A673 (cell line): ENCODE measurements around the gene TLE3. TPM values are rescaled to one million over a fixed set of nuclear protein-coding genes. Genes with fewer than 3 reads are reported as not detected.

ENCODE experiments used
- BruUV-seq: library from RNA; stranded (reverse); fragments of 400-500 nt; replicated peaks from 2 replicates; lab custom pipeline; 2021; lab: Mats Ljungman, UMichigan
- CTCF ChIA-PET: fragments of 300-600 bp; sonication (Branson Sonifier 250); formaldehyde crosslinking; loops from one replicate; lab custom pipeline; 2022; ENCODE audit warnings: antibody characterized with exemption; lab: Charles Lee
- POLR2A ChIA-PET: fragments of 300-600 bp; sonication (Branson Sonifier 250); formaldehyde crosslinking; loops from one replicate; lab custom pipeline; 2022; ENCODE audit warnings: antibody characterized with exemption; ENCODE audit not compliant: low non-redundant PET; lab: Charles Lee
- DNase-seq: peaks from one replicate; pipeline ENCODE4 v3.0.0-alpha.2; 2015; ENCODE audit warnings: low spot score
- H3K27ac ChIP-seq: fragments of 200-600 bp; sonication (generic); 2 replicates; pipeline ENCODE4 v1.5.1; 2016; ENCODE audit warnings: mixed run types, low read depth, mild to moderate bottlenecking, mixed read lengths, antibody characterized with exemption, low read length; ENCODE audit not compliant: poor library complexity, severe bottlenecking
- H3K27me3 ChIP-seq: fragments of 200-600 bp; sonication (generic); replicated peaks from 2 replicates; pipeline ENCODE4 v1.6.1; 2017; ENCODE audit warnings: mixed run types, low read depth, mild to moderate bottlenecking, mixed read lengths, antibody characterized with exemption, low read length; ENCODE audit not compliant: insufficient read depth, poor library complexity
- H3K36me3 ChIP-seq: fragments of 200-600 bp; sonication (generic); 2 replicates; pipeline ENCODE4 v1.6.1; 2016; ENCODE audit warnings: mixed run types, mild to moderate bottlenecking, mixed read lengths, antibody characterized with exemption, low read length; ENCODE audit not compliant: insufficient read depth, poor library complexity, severe bottlenecking
- H3K4me1 ChIP-seq: fragments of 200-600 bp; sonication (generic); 2 replicates; pipeline ENCODE4 v1.6.1; 2017; ENCODE audit warnings: mixed run types, mild to moderate bottlenecking, mixed read lengths, antibody characterized with exemption, low read length; ENCODE audit not compliant: insufficient read depth, poor library complexity, severe bottlenecking
- H3K4me3 ChIP-seq: fragments of 200-600 bp; sonication (generic); 2 replicates; pipeline ENCODE4 v1.5.1; 2016; ENCODE audit warnings: low read depth, mixed run types, mild to moderate bottlenecking, mixed read lengths, low read length; ENCODE audit not compliant: poor library complexity, severe bottlenecking
- H3K9me3 ChIP-seq: fragments of 200-600 bp; sonication (generic); 2 replicates; pipeline ENCODE4 v1.6.1; 2016; ENCODE audit warnings: mixed run types, low read depth, mild to moderate bottlenecking, mixed read lengths, antibody characterized with exemption, low read length; ENCODE audit not compliant: poor library complexity, severe bottlenecking
- EZH2 ChIP-seq: fragments of 200-600 bp; sonication (generic); IDR thresholded peaks from 2 replicates; pipeline ENCODE4 v1.6.1; 2017; ENCODE audit warnings: borderline replicate concordance, low read depth, mild to moderate bottlenecking, mixed read lengths, antibody characterized with exemption, low read length; ENCODE audit not compliant: poor library complexity, severe bottlenecking
- intact Hi-C: fragments of 100-400 bp; cut with micrococcal nuclease; formaldehyde crosslinking; loops from one replicate; pipeline ENCODE4 v1.10.0; 2022; ENCODE audit not compliant: unreplicated experiment
- total RNA-seq: library from RNA; stranded (reverse); gene quantifications from 2 replicates; pipeline ENCODE4 v1.2.3, GENCODE V29; 2021
- TF ChIP-seq, protein P1 (sequence below): fragments of 300-800, 200-600 bp; sonication (generic); conservative IDR thresholded peaks from 2 replicates; pipeline ENCODE4 v1.5.1; 2017; ENCODE audit warnings: low read depth, mild to moderate bottlenecking, antibody characterized with exemption, low read length, moderate library complexity, mixed read lengths

TLE3 gene
- total RNA-seq, 1 experiment from 2014 or later: 90.4 TPM

DNA sequence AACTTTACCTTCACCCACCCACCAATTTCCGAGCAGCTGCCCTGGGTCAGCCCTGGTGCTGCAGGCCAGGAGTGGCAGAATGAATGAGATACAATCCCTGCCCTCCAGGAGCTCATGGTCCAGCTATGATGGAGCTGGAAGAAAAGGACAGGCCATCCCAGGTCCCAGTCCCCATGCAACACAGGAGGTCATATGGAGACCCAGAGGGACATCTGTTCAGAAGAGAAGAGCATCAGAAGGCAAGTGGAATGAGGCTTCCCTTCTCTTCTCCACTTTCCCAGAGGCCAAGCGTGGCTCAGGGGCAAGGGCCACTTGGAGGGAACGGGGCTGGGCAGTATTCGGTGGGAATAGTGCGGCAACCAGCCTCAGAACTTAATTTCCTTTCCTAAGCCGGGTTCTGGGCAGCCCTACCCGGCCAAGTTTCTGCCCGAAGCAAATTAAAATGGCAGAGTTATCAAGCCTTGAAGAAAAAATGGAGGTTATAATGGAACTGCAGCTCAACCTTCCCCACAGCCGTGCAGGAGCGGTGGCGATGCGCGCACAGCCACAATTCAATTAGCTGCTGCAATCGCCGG, 35.9 kb downstream of the TLE3 start:
- ChIA-PET CTCF (interaction anchor here (0.9 kb wide), 1 partner anchor 467 kb away, joined by 3 read pairs; no protein-coding TSS in a partner anchor), POLR2A (no interaction called here)
- intact Hi-C loops: loop anchor here (2.0 to 10.0 kb wide), 2 partner anchors 35 to 587 kb away; partner anchors contain the start of gene TLE3

GRCh38 chr15:70060993-70061305, 36.8 kb downstream of the TLE3 start:
- no peak for DNase-seq
- POLR2A ChIA-PET: no interaction called here
- no TSS peak for BruUV-seq
- Histone ChIP-seq H3K27me3 (no peaks in the 10 kb centered on the region), H3K36me3 (peaks cover 82% of the 10 kb centered on the region), H3K9me3 (no peaks in the 10 kb centered on the region), H3K4me1 (peaks cover 29% of the 10 kb centered on the region), H3K27ac (no peak overlapping the region), H3K4me3 (no peak overlapping the region)
- intact Hi-C loops: loop anchor here (10.0 kb wide), 1 partner anchor 586 kb away; no protein-coding TSS in a partner anchor
- TF ChIP-seq EZH2: no peak
- TF ChIP-seq, protein P1, sequence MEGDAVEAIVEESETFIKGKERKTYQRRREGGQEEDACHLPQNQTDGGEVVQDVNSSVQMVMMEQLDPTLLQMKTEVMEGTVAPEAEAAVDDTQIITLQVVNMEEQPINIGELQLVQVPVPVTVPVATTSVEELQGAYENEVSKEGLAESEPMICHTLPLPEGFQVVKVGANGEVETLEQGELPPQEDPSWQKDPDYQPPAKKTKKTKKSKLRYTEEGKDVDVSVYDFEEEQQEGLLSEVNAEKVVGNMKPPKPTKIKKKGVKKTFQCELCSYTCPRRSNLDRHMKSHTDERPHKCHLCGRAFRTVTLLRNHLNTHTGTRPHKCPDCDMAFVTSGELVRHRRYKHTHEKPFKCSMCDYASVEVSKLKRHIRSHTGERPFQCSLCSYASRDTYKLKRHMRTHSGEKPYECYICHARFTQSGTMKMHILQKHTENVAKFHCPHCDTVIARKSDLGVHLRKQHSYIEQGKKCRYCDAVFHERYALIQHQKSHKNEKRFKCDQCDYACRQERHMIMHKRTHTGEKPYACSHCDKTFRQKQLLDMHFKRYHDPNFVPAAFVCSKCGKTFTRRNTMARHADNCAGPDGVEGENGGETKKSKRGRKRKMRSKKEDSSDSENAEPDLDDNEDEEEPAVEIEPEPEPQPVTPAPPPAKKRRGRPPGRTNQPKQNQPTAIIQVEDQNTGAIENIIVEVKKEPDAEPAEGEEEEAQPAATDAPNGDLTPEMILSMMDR: no peak
- CTCF ChIA-PET: no interaction called here

More for the DNA sequence above, 35.9 kb downstream of the TLE3 start:
- no peaks in the 10 kb centered on the region for H3K27me3 ChIP-seq
- peaks cover 37% of the 10 kb centered on the region for H3K4me1 ChIP-seq
- peaks cover 77% of the 10 kb centered on the region for H3K36me3 ChIP-seq
- no peak for DNase-seq
- H3K27ac ChIP-seq: peak overlapping the region; percentile 60
- no peak for TF ChIP-seq EZH2
- TF ChIP-seq, protein P1: no peak
- BruUV-seq: no TSS peak
- peak overlapping the region; percentile 33 for H3K4me3 ChIP-seq
- no peaks in the 10 kb centered on the region for H3K9me3 ChIP-seq

DNA sequence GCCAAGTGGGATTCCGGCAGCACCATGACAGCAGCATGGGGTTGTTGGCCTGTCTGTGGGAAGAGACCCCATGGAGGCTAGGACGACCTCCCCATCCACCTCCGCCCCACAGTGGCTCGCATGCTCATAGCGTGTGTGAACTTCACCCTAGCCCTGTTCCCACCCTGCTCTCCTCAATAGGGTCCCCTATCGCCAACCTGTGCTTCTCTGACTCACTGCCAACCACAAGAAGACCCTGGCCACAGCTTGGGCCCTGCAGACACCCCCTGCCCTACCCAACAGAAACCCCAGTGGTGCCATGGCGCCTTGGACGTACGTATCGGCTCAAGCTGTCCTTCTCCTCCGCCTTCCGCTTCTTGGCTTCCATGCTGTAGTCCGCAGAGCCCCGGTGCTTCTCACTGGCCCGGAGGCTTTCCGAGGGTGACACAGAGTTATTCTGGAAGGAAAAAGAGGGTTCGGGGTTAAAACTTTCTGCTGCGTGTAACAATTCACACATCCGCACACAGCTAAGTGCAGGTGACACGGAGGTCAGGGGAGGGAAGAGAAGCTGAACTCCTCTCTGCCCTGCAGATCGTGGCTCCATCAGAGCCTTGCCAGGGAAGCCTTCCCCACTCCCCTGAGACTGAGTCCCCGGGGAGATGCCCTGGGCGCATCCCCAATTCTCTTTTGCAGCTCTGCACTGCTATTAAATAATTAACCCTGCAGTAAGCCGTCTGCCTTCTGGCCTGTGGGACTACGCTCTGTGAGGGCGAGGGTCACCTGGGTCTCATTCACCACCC, 37.3 kb downstream of the TLE3 start:
- BruUV-seq: no TSS peak

More for the DNA sequence above, 37.3 kb downstream of the TLE3 start:
- no peaks in the 10 kb centered on the region for H3K9me3 ChIP-seq
- no peak for TF ChIP-seq EZH2
- TF ChIP-seq, protein P1: no peak
- no peaks in the 10 kb centered on the region for H3K27me3 ChIP-seq
- H3K4me1 ChIP-seq: peaks cover 29% of the 10 kb centered on the region
- no peak overlapping the region for H3K4me3 ChIP-seq
- H3K27ac ChIP-seq: no peak overlapping the region
- ChIA-PET POLR2A (no interaction called here), CTCF (no interaction called here)
- peaks cover 85% of the 10 kb centered on the region for H3K36me3 ChIP-seq
- intact Hi-C loops: loop anchor here (10.0 kb wide), 1 partner anchor 586 kb away; no protein-coding TSS in a partner anchor
- DNase-seq: no peak
